Stimulated activated CD4-positive, alpha-beta T cell treated with anti-CD3 and anti-CD28 coated beads, Interleukin-12 subunit alpha, Interleukin-12 subunit beta, amount 100 ng/mL, for 24 hours (primary cell): ENCODE measurements around the gene PCDHB10.

Source experiments
- DNase-seq, 2 experiments: peaks; one replicate each; pipeline ENCODE4 v3.0.0-alpha.2; 2020; ENCODE audit warnings: low read depth in 2 of 2

PCDHB10 gene

GRCh38 chr5:141236516-141237313, 44.6 kb downstream of the PCDHB10 start:
- no peak for DNase-seq

- no peak for DNase-seq
Observed at GRCh38 chr5:141241496-141241895, 49.3 kb downstream of the PCDHB10 start.
